Measurements from ENCODE around the gene STX1B. TPM values are rescaled to one million over a fixed set of nuclear protein-coding genes. Genes with fewer than 3 reads are reported as not detected.

STX1B gene
- total RNA-seq, 1 donor from 2014 or later = not detected

DNA sequence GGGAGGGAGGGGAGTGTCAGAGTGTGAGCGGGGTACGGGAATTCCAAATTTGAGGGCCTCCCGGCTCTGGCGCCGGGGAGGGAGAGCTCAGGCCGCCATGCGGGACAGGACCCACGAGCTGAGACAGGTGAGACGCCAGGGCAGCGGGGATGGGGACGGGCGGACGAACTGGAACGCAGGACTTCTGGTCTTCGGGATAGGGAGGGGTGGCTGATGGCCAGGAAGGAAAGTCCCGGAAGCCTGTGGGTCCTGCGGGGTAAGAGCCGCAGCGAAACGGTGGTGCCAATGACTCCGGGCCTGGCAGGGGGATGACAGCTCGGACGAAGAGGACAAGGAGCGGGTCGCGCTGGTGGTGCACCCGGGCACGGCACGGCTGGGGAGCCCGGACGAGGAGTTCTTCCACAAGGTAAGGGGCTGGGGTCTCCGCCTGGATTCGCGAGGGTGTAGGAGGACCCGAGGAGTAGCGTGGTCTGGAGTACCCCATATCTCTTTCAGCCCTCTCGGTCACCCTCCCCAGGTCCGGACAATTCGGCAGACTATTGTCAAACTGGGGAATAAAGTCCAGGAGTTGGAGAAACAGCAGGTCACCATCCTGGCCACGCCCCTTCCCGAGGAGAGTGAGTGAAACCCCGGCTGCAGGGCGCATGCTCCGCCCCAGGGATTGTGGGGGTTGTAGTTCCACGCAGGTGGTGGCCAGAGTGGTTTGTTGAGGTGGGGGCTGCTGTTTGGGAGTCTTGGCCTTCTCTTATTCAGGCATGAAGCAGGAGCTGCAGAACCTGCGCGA, 23.5 kb upstream of the STX1B start:
- peak overlapping the region; percentile 98 for H3K27ac ChIP-seq (ENCODE audit: low read depth, low read length)
- no peaks in the 10 kb centered on the region for H3K9me3 ChIP-seq (ENCODE audit: control insufficient read depth in 3 of 3, low read length in 3 of 3)
- H3K4me1 ChIP-seq (ENCODE audit: control insufficient read depth in 3 of 3, insufficient read depth in 3 of 3, low read length in 3 of 3) = peaks cover 12 to 24% (median 15%) of the 10 kb centered on the region in 3 donors
- H3K4me3 ChIP-seq (ENCODE audit: low read length in 3 of 3) = peak overlapping the region; percentile 97 to 98 (median 98)
- no peaks in the 10 kb centered on the region for H3K27me3 ChIP-seq (ENCODE audit: control insufficient read depth in 3 of 3, insufficient read depth in 3 of 3, low read length in 3 of 3)
- peaks cover 26 to 30% (median 29%) of the 10 kb centered on the region in 3 donors for H3K36me3 ChIP-seq (ENCODE audit: control insufficient read depth in 3 of 3, insufficient read depth in 3 of 3, low read length in 3 of 3)
- peak overlapping the region; percentile 94 to 96 (median 96) for H3K9ac ChIP-seq (ENCODE audit: low read depth in 1 of 3, low read length in 3 of 3)

DNA sequence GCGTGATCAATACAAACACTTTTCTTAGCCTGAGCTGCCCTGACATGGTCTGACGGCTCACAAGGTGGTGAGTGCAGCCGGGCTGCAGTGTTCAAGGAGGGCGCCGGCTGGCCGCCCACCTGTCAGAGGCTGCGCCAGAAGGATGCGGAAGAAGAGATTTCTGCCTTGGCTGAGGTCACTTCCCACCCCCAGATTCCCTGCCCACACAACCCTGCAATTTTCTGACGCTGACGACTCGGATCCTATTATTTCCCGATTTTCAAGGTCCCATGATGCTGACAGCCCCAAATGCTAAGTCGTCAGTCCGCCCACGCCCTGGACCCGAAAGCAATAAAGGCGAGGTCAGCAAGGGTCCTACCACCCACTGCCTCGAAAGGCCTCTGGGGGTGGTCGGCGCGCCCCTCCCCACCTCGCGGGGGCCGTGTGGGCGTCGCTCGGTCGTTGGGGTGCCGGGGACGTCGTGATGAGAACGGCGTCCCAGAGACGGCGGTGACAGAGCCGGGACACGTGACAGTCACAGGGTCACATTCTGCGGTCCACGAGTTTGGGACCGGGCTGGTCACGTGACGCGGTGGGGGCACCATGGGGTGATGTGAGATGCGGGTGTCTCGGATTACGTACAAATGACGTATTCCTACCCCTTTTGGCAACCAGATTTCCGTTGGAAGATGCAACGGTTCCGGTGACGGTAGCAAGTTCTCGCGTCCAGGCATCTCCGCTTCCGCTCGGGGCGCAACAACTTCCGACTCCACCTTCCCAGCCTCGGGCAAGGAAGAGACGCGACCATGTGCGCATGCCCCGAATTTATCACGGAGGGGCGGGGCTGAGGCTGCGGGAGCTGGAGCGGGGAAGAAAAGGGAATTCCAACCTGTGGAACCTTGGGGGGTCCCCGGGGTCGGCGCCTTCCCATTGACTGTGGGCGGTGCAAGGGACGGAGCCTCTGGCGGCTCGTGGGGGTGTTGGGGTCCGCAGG, 22.6 kb upstream of the STX1B start, which contains the start of gene STX4:
Gene STX4 (plus strand): TSS at position 823 of the 973 bp plus-strand sequence. CDS start 248 bp downstream, outside the sequence.
- Histone ChIP-seq H3K27ac (ENCODE audit: low read depth, low read length) (peak within 1 kb of the TSS; percentile 98), H3K9ac (ENCODE audit: low read depth in 1 of 3, low read length in 3 of 3) (peak within 1 kb of the TSS; percentile 94 to 96 (median 96)), H3K36me3 (ENCODE audit: control insufficient read depth in 3 of 3, insufficient read depth in 3 of 3, low read length in 3 of 3) (peaks cover 17 to 21% (median 21%) of the 10 kb centered on the region in 3 donors), H3K27me3 (ENCODE audit: control insufficient read depth in 3 of 3, insufficient read depth in 3 of 3, low read length in 3 of 3) (no peaks in the 10 kb centered on the region), H3K4me1 (ENCODE audit: control insufficient read depth in 3 of 3, insufficient read depth in 3 of 3, low read length in 3 of 3) (peaks cover 12 to 24% (median 15%) of the 10 kb centered on the region in 3 donors), H3K9me3 (ENCODE audit: control insufficient read depth in 3 of 3, low read length in 3 of 3) (no peaks in the 10 kb centered on the region), H3K4me3 (ENCODE audit: low read length in 3 of 3) (peak within 1 kb of the TSS; percentile 97 to 98 (median 98))

DNA sequence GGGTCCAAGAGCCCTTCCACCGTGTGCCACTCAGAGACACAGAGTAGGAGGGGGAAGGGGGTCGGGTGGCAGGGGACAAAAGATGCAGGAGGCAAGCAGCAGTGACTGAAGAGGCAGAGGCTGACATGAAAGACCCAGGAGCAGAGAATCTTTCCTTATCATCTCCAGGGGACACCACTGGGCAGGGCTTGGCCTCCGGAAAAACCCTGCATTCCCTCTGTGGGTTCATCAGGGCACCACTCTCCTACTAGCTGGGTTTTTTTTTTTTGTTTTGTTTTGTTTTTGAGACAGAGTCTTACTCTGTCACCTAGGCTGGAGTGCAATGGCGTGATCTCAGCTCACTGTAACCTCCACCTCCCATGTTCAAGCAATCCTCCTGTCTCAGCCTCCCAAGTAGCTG, 20.8 kb upstream of the STX1B start:
- H3K27ac ChIP-seq (ENCODE audit: low read depth, low read length) = no peak overlapping the region
- no peak overlapping the region for H3K4me3 ChIP-seq (ENCODE audit: low read length in 3 of 3)
- peaks cover 12 to 23% (median 14%) of the 10 kb centered on the region in 3 donors for H3K4me1 ChIP-seq (ENCODE audit: control insufficient read depth in 3 of 3, insufficient read depth in 3 of 3, low read length in 3 of 3)
- no peak overlapping the region for H3K9ac ChIP-seq (ENCODE audit: low read depth in 1 of 3, low read length in 3 of 3)
- peaks cover 8 to 15% (median 11%) of the 10 kb centered on the region in 3 donors for H3K36me3 ChIP-seq (ENCODE audit: control insufficient read depth in 3 of 3, insufficient read depth in 3 of 3, low read length in 3 of 3)
- no peaks in the 10 kb centered on the region for H3K27me3 ChIP-seq (ENCODE audit: control insufficient read depth in 3 of 3, insufficient read depth in 3 of 3, low read length in 3 of 3)
- H3K9me3 ChIP-seq (ENCODE audit: control insufficient read depth in 3 of 3, low read length in 3 of 3) = no peaks in the 10 kb centered on the region

DNA sequence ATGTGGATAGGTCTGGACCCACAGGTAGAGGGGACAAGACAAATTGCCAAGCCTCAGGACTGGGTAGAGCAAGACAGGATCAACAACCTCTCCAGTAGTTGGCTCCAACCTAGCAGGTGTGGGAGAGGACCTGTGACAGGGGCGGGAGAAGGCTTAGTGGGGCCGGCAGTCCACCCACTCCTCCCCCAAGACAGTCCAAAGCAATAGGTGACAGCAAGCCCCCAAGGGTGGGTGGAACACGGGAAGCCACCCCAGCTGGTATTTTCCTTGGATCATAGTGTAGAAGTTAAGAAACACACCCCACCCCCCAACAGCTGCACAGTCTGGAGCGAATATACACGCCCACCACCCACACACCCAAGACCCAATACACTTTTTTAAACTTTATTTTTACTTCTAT, 18.8 kb upstream of the STX1B start:
- Histone ChIP-seq H3K9ac (ENCODE audit: low read depth in 1 of 3, low read length in 3 of 3) (no peak overlapping the region), H3K4me3 (ENCODE audit: low read length in 3 of 3) (no peak overlapping the region), H3K9me3 (ENCODE audit: control insufficient read depth in 3 of 3, low read length in 3 of 3) (no peaks in the 10 kb centered on the region)

DNA sequence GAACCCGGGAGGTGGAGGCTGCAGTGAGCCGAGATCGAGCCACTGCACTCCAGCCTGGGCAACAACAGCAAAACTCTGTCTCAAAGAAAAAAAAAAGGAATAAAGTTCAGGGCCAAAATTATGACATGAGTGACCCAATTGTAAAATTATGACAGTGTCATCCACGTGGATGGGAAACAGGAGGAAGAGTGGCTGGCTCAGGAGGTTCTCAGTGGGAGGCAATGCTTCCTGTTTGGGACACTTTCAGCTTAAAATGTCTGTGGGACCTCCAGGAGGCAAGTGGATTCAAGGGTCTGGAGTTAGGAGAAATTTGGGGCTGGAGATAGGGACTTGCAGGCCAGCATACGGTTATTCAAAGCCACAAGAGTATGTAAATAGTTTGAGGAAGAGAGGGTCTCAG, 14.9 kb upstream of the STX1B start:
- H3K4me3 ChIP-seq (ENCODE audit: low read length in 3 of 3) = no peak overlapping the region
- no peak overlapping the region for H3K27ac ChIP-seq (ENCODE audit: low read depth, low read length)
- no peak overlapping the region for H3K9ac ChIP-seq (ENCODE audit: low read depth in 1 of 3, low read length in 3 of 3)
- H3K4me1 ChIP-seq (ENCODE audit: control insufficient read depth in 3 of 3, insufficient read depth in 3 of 3, low read length in 3 of 3) = peaks cover 0 to 15% (median 5%) of the 10 kb centered on the region in 3 donors
- no peaks in the 10 kb centered on the region for H3K36me3 ChIP-seq (ENCODE audit: control insufficient read depth in 3 of 3, insufficient read depth in 3 of 3, low read length in 3 of 3)
- H3K9me3 ChIP-seq (ENCODE audit: control insufficient read depth in 3 of 3, low read length in 3 of 3) = no peaks in the 10 kb centered on the region
- no peaks in the 10 kb centered on the region for H3K27me3 ChIP-seq (ENCODE audit: control insufficient read depth in 3 of 3, insufficient read depth in 3 of 3, low read length in 3 of 3)

More for the DNA sequence above, 18.8 kb upstream of the STX1B start:
- Histone ChIP-seq H3K27me3 (ENCODE audit: control insufficient read depth in 3 of 3, insufficient read depth in 3 of 3, low read length in 3 of 3) (no peaks in the 10 kb centered on the region), H3K4me1 (ENCODE audit: control insufficient read depth in 3 of 3, insufficient read depth in 3 of 3, low read length in 3 of 3) (peaks cover 8 to 14% (median 9%) of the 10 kb centered on the region in 3 donors), H3K36me3 (ENCODE audit: control insufficient read depth in 3 of 3, insufficient read depth in 3 of 3, low read length in 3 of 3) (no peaks in the 10 kb centered on the region), H3K27ac (ENCODE audit: low read depth, low read length) (no peak overlapping the region)

DNA sequence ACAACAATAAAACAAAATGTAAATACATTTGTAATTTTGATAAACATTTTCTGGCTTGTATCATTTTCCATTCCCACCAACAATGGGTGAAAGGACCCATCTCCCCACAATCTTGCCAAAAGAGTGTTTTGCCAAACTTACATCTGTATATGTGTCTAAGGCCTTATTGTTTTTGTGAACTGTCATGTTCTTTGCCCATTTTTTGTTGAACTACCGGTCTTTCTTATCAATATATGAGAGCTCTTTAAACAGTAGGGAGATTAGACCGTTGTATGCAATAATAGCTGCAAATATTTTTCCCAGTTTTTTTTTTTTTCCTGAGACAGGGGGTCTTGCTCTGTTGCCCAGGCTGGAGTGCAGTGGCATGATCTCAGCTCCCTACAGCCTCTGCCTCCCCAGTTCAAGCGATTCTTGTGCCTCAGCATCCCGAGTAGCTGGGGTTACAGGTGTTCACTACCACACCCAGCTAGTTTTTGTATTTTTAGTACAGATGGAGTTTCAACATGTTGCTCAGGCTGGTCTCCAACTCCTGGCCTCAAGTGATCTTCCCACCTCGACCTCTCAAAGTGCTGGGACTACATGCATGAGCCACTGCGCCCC, 13.3 kb upstream of the STX1B start:
- Histone ChIP-seq H3K9ac (ENCODE audit: low read depth in 1 of 3, low read length in 3 of 3) (no peak overlapping the region), H3K36me3 (ENCODE audit: control insufficient read depth in 3 of 3, insufficient read depth in 3 of 3, low read length in 3 of 3) (no peaks in the 10 kb centered on the region), H3K4me1 (ENCODE audit: control insufficient read depth in 3 of 3, insufficient read depth in 3 of 3, low read length in 3 of 3) (peaks cover 0 to 15% (median 5%) of the 10 kb centered on the region in 3 donors), H3K9me3 (ENCODE audit: control insufficient read depth in 3 of 3, low read length in 3 of 3) (no peaks in the 10 kb centered on the region), H3K27ac (ENCODE audit: low read depth, low read length) (no peak overlapping the region), H3K27me3 (ENCODE audit: control insufficient read depth in 3 of 3, insufficient read depth in 3 of 3, low read length in 3 of 3) (no peaks in the 10 kb centered on the region), H3K4me3 (ENCODE audit: low read length in 3 of 3) (no peak overlapping the region)

DNA sequence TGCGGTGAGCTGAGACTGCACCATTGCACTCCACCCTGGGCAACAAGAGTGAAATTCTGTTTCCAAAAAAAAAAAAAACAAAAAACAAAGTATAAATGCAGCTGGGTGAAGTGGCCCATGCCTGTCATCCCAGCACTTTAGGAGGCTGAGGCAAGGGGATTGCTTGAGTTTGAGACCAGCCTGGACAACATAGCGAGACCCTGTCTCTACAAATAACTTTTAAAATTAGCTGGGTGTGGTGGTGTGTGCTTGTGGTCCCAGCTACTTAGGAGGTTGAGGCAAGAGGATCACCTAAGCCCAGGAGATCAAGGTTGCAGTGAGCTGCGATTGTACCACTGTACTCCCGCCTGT, 12.8 kb upstream of the STX1B start:
- no peak overlapping the region for H3K4me3 ChIP-seq (ENCODE audit: low read length in 3 of 3)
- H3K36me3 ChIP-seq (ENCODE audit: control insufficient read depth in 3 of 3, insufficient read depth in 3 of 3, low read length in 3 of 3) = no peaks in the 10 kb centered on the region
- H3K9ac ChIP-seq (ENCODE audit: low read depth in 1 of 3, low read length in 3 of 3) = no peak overlapping the region
- H3K27me3 ChIP-seq (ENCODE audit: control insufficient read depth in 3 of 3, insufficient read depth in 3 of 3, low read length in 3 of 3) = no peaks in the 10 kb centered on the region
- H3K27ac ChIP-seq (ENCODE audit: low read depth, low read length) = peak overlapping the region; percentile 70
- peaks cover 0 to 15% (median 5%) of the 10 kb centered on the region in 3 donors for H3K4me1 ChIP-seq (ENCODE audit: control insufficient read depth in 3 of 3, insufficient read depth in 3 of 3, low read length in 3 of 3)
- no peaks in the 10 kb centered on the region for H3K9me3 ChIP-seq (ENCODE audit: control insufficient read depth in 3 of 3, low read length in 3 of 3)

DNA sequence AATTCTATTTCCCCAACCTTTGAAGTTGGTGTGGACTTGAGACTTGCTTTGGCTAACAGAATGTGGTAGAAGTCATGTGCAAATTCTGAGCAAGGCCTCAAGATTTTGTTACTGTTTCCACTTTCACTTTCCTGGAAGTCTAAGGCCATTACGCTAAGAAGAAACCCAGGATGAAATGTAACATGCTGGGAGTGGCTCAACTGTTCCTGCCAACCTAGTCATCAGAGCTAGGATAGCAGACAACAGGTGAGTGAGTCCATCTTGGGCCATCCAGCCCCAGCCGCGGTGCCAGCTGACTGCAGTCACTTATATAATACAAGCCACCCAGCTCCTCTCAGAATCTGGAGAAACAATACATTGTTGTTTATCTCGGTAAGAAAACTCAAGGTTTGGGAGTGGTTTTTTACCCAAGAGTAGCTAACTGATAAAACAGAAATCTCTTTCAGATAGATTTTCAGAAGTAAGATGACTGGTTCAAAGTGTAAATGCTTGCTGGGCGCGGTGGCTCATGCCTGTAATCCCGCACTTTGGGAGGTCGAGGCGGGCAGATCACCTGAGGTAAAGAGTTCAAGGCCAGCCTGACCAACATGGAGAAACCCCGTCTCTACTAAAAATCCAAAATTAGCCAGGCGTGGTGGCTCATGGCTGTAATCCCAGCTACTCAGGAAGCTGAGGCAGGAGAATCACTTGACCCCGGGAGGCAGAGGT, 12.3 kb upstream of the STX1B start:
- Histone ChIP-seq H3K4me1 (ENCODE audit: control insufficient read depth in 3 of 3, insufficient read depth in 3 of 3, low read length in 3 of 3) (peaks cover 0 to 15% (median 5%) of the 10 kb centered on the region in 3 donors), H3K27me3 (ENCODE audit: control insufficient read depth in 3 of 3, insufficient read depth in 3 of 3, low read length in 3 of 3) (peaks cover 0 to 3% (median 0%) of the 10 kb centered on the region in 3 donors), H3K36me3 (ENCODE audit: control insufficient read depth in 3 of 3, insufficient read depth in 3 of 3, low read length in 3 of 3) (no peaks in the 10 kb centered on the region), H3K9ac (ENCODE audit: low read depth in 1 of 3, low read length in 3 of 3) (no peak overlapping the region), H3K4me3 (ENCODE audit: low read length in 3 of 3) (no peak overlapping the region), H3K27ac (ENCODE audit: low read depth, low read length) (peak overlapping the region; percentile 70), H3K9me3 (ENCODE audit: control insufficient read depth in 3 of 3, low read length in 3 of 3) (no peaks in the 10 kb centered on the region)

DNA sequence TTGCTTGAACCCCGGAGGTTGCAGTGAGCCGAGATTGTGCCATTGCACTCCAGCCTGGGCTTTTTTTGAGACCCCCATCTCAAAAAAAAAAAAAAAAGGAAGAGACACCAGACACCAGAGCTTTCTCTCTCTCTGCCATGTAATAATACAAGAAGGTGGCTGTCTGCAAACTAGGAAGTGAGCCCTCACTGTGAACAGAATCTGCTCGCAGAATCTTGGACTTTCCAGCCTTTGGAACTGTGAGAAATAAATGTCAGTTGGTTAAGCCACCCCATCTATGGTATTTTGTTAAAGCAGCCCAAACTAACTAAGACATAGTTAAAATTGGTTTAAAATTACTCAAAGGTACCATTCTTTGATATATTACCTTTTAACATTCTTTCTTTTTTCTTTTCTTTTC, 10.1 kb upstream of the STX1B start:
- Histone ChIP-seq H3K9me3 (ENCODE audit: control insufficient read depth in 3 of 3, low read length in 3 of 3) (no peaks in the 10 kb centered on the region), H3K36me3 (ENCODE audit: control insufficient read depth in 3 of 3, insufficient read depth in 3 of 3, low read length in 3 of 3) (no peaks in the 10 kb centered on the region), H3K27me3 (ENCODE audit: control insufficient read depth in 3 of 3, insufficient read depth in 3 of 3, low read length in 3 of 3) (peaks cover 0 to 9% (median 0%) of the 10 kb centered on the region in 3 donors), H3K4me1 (ENCODE audit: control insufficient read depth in 3 of 3, insufficient read depth in 3 of 3, low read length in 3 of 3) (peaks cover 0 to 15% (median 5%) of the 10 kb centered on the region in 3 donors), H3K4me3 (ENCODE audit: low read length in 3 of 3) (no peak overlapping the region), H3K9ac (ENCODE audit: low read depth in 1 of 3, low read length in 3 of 3) (no peak overlapping the region), H3K27ac (ENCODE audit: low read depth, low read length) (no peak overlapping the region)
